HEK293 (cell line): ENCODE data around the gene CLDN6.

ENCODE experiments used
- CTCF ChIA-PET: fragments of 350-600 bp; formaldehyde crosslinking; extraction: SDS; loops from one replicate; lab custom pipeline; 2021; ENCODE audit warnings: antibody characterized with exemption; lab: Yijun Ruan, JAX
- POLR2A ChIA-PET: fragments of 300-600 bp; formaldehyde crosslinking; extraction: SDS; loops from one replicate; lab custom pipeline; 2020; ENCODE audit warnings: antibody characterized with exemption, inconsistent platforms; lab: Yijun Ruan, JAX
- H3K27ac ChIP-seq: fragments of 200-500 bp; sonication (Bioruptor generic); 2 replicates; pipeline ENCODE4 v1.5.1; 2014; ENCODE audit warnings: low read depth, low read length, control low read depth, inconsistent platforms; ENCODE audit errors: extremely low read depth
- H3K36me3 ChIP-seq, 2 experiments: fragments of 200-500 bp in 1 of 2; sonication (Bioruptor generic) in 1 of 2; 1 replicate in 1 of 2; 2 replicates in 1 of 2; pipeline ENCODE4 v1.5.1; 2014 to 2017; ENCODE audit warnings: inconsistent platforms in 2 of 2, low read length in 2 of 2; ENCODE audit not compliant: control insufficient read depth in 2 of 2, insufficient read depth in 1 of 2
- H3K4me1 ChIP-seq: fragments of 200-500 bp; sonication (Bioruptor generic); 2 replicates; pipeline ENCODE4 v1.5.1; 2014; ENCODE audit warnings: mild to moderate bottlenecking, low read length, inconsistent platforms; ENCODE audit not compliant: control insufficient read depth, insufficient read depth
- H3K4me3 ChIP-seq: 2 replicates; pipeline ENCODE4 v1.5.1; 2011; ENCODE audit warnings: low read depth, mild to moderate bottlenecking, control low read depth, low read length, moderate library complexity
- H3K9me3 ChIP-seq: fragments of 200-500 bp; sonication (Bioruptor generic); 2 replicates; pipeline ENCODE4 v1.5.1; 2014; ENCODE audit warnings: low read depth, low read length, inconsistent platforms; ENCODE audit not compliant: control insufficient read depth, insufficient read depth
- EGR2 ChIP-seq: fragments of 450-650 bp; formaldehyde crosslinking; IDR thresholded peaks from 2 replicates; pipeline ENCODE4 v1.5.1; 2016; ENCODE audit warnings: low read depth, missing biosample characterization, missing genetic modification characterization
- HOXA7 ChIP-seq: sonication (generic); formaldehyde crosslinking; IDR thresholded peaks from 2 replicates; pipeline ENCODE4 v1.8.1; 2022; ENCODE audit warnings: missing genetic modification reagents, borderline replicate concordance
- SP3 ChIP-seq: fragments of 450-650 bp; formaldehyde crosslinking; IDR thresholded peaks from 2 replicates; pipeline ENCODE4 v1.5.1; 2016; ENCODE audit warnings: missing biosample characterization, missing genetic modification characterization
- ZBTB17 ChIP-seq: fragments of 450-650 bp; formaldehyde crosslinking; IDR thresholded peaks from 2 replicates; pipeline ENCODE4 v1.5.1; 2016; ENCODE audit warnings: missing biosample characterization, missing genetic modification characterization
- ZNF292 ChIP-seq: fragments of 450-650 bp; formaldehyde crosslinking; IDR thresholded peaks from 2 replicates; pipeline ENCODE4 v1.5.1; 2016; ENCODE audit warnings: low read depth, missing biosample characterization, missing genetic modification characterization, borderline replicate concordance
- ZNF311 ChIP-seq: fragments of 450-650 bp; formaldehyde crosslinking; IDR thresholded peaks from 2 replicates; pipeline ENCODE4 v1.5.1; 2017; ENCODE audit warnings: missing biosample characterization, missing genetic modification characterization, borderline replicate concordance
- ZNF350 ChIP-seq: fragments of 450-650 bp; formaldehyde crosslinking; IDR thresholded peaks from 2 replicates; pipeline ENCODE4 v1.5.0; 2017; ENCODE audit warnings: missing biosample characterization, mild to moderate bottlenecking, missing genetic modification characterization
- ZNF354C ChIP-seq: fragments of 450-650 bp; formaldehyde crosslinking; IDR thresholded peaks from 2 replicates; pipeline ENCODE4 v1.5.1; 2016; ENCODE audit warnings: missing biosample characterization, missing genetic modification characterization, low read depth, borderline replicate concordance
- ZNF394 ChIP-seq: fragments of 450-650 bp; formaldehyde crosslinking; IDR thresholded peaks from 2 replicates; pipeline ENCODE4 v1.5.1; 2016; ENCODE audit warnings: missing biosample characterization, missing genetic modification characterization, mild to moderate bottlenecking, moderate library complexity, borderline replicate concordance
- ZNF521 ChIP-seq: fragments of 450-650 bp; formaldehyde crosslinking; IDR thresholded peaks from 2 replicates; pipeline ENCODE4 v1.5.1; 2017; ENCODE audit warnings: missing biosample characterization, mild to moderate bottlenecking, missing genetic modification characterization
- ZNF664 ChIP-seq: fragments of 450-650 bp; formaldehyde crosslinking; IDR thresholded peaks from 2 replicates; pipeline ENCODE4 v1.5.1; 2016; ENCODE audit warnings: missing biosample characterization, missing genetic modification characterization
- ZNF830 ChIP-seq: fragments of 450-650 bp; IDR thresholded peaks from 2 replicates; pipeline ENCODE4 v1.5.0; 2018; ENCODE audit warnings: missing biosample characterization, missing genetic modification characterization, low read depth, mild to moderate bottlenecking, moderate library complexity
- ZSCAN23 ChIP-seq: fragments of 450-650 bp; formaldehyde crosslinking; IDR thresholded peaks from 2 replicates; pipeline ENCODE4 v1.5.1; 2016; ENCODE audit warnings: missing biosample characterization, missing genetic modification characterization
- ZSCAN30 ChIP-seq: fragments of 450-650 bp; IDR thresholded peaks from 2 replicates; pipeline ENCODE4 v1.5.1; 2018; ENCODE audit warnings: missing biosample characterization, mild to moderate bottlenecking, missing genetic modification characterization, moderate library complexity
- ZXDB ChIP-seq: fragments of 450-650 bp; formaldehyde crosslinking; IDR thresholded peaks from 2 replicates; pipeline ENCODE4 v1.5.1; 2016; ENCODE audit warnings: missing biosample characterization, missing genetic modification characterization
- TF ChIP-seq, protein P1 (sequence below): fragments of 450-650 bp; formaldehyde crosslinking; IDR thresholded peaks from 2 replicates; pipeline ENCODE4 v1.5.1; 2016; ENCODE audit warnings: missing biosample characterization, missing genetic modification characterization, borderline replicate concordance
- TF ChIP-seq, protein P2 (sequence below): fragments of 450-650 bp; formaldehyde crosslinking; IDR thresholded peaks from 2 replicates; pipeline ENCODE4 v1.5.1; 2016; ENCODE audit warnings: missing biosample characterization, missing genetic modification characterization

CLDN6 gene

DNA sequence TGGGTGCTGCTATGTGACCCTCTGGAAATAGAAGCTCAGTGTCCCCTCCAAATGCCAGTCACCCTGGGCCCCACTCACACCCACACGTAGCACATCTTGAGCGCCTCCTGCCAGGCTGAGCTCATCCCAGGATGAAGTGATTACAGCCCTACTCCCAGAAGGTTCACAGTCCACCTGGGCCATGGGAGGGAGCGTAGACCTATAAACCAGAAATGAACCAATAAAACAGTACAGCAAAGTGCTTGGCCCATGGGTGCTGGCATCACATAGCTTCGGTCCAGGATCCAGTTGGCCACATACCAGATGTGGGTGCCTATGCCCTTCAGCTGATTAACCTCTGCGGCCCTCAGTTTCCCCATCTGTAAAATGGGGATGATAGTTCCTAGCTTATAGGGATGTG lies 20.9 kb upstream of the CLDN6 start (continued):
- TF ChIP-seq, protein P1, sequence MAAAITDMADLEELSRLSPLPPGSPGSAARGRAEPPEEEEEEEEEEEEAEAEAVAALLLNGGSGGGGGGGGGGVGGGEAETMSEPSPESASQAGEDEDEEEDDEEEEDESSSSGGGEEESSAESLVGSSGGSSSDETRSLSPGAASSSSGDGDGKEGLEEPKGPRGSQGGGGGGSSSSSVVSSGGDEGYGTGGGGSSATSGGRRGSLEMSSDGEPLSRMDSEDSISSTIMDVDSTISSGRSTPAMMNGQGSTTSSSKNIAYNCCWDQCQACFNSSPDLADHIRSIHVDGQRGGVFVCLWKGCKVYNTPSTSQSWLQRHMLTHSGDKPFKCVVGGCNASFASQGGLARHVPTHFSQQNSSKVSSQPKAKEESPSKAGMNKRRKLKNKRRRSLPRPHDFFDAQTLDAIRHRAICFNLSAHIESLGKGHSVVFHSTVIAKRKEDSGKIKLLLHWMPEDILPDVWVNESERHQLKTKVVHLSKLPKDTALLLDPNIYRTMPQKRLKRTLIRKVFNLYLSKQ (tag by site-specific recombination), result no peak
- TF ChIP-seq, protein P2, sequence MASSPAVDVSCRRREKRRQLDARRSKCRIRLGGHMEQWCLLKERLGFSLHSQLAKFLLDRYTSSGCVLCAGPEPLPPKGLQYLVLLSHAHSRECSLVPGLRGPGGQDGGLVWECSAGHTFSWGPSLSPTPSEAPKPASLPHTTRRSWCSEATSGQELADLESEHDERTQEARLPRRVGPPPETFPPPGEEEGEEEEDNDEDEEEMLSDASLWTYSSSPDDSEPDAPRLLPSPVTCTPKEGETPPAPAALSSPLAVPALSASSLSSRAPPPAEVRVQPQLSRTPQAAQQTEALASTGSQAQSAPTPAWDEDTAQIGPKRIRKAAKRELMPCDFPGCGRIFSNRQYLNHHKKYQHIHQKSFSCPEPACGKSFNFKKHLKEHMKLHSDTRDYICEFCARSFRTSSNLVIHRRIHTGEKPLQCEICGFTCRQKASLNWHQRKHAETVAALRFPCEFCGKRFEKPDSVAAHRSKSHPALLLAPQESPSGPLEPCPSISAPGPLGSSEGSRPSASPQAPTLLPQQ (tag by site-specific recombination), result peak; percentile 51; the same call in 1 of the 2 replicates
- TF ChIP-seq ZNF354C (tag by site-specific recombination) (no peak), ZNF830 (no peak), HOXA7 (CRISPR knock-in tag) (no peak), ZBTB17 (no peak), ZNF292 (tag by site-specific recombination) (no peak), EGR2 (0 out of 2 replicates have a peak, but pooled peaks have one; percentile 13)

DNA sequence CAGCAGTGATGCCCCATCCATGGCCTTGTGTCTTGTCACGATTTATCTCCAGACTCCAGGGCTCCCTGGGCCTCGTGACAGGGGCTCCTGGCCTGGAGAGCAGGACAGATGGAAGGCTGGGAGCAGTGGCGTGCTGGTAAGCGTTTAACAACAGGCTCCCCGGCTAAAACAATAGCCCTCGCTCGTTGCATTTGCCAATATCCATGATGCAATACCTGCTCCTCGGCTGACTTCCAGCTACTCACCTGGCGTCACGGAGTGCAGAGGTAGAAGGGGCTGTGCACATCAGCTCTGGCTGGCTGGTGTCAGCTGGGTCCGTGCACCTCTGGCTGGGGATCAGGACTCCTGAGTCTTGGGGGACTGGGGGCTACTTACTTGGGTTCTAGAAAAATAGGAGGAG lies 20.3 kb upstream of the CLDN6 start:
- Histone ChIP-seq H3K4me1 (no peaks in the 10 kb centered on the region), H3K9me3 (no peaks in the 10 kb centered on the region), H3K4me3 (no peak overlapping the region), H3K27ac (no peak overlapping the region), H3K36me3 (no peaks in the 10 kb centered on the region)
- ChIA-PET CTCF (interaction anchor here (0.6 to 7.2 kb wide), 5 partner anchors 8 to 92 kb away, joined by 3 to 87 read pairs (median 5); no protein-coding TSS in a partner anchor), POLR2A (no interaction called here)
- TF ChIP-seq ZNF394 (tag by site-specific recombination) (peak; percentile 26; the same call in 1 of the 2 replicates), ZXDB (peak; percentile 47; the same call in 1 of the 2 replicates), ZSCAN23 (no peak), SP3 (no peak)

DNA sequence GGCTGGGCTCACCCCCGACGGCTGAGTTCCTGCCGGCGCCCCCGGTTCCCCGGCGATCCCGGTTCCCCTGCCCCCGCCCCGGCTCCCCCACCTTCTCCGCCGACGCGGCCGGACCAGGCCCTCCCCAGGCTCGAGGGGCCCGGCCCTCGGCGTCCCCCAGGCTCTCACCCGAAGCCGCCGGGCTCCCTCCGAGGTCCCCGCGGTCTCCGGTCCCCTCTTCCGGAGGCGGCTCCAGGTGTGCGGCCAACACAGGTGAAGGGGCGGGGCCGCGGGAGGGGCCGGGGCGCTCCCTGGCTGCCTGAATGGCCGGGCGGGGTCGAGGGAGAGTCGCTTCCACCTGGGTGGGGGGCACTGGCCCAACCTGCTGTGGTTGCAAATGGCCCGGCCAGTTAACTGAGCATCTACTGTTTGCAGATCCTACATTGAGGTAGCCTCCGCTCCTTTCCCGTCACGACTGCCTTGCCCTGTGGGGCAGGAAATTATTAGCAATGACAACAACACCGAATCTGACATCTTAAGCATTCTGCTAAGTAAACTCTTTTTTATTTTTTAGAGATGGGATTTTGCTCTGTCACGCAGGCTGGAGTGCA lies 18.8 kb upstream of the CLDN6 start, which contains the start of gene BICDL2:
BICDL2 (minus strand) TSS at position 219 of the 590 bp plus-strand sequence. CDS start 1,448 bp downstream, outside the sequence.
- no peaks in the 10 kb centered on the region for H3K36me3 ChIP-seq
- H3K4me3 ChIP-seq, result no peak within 1 kb of the TSS
- ChIA-PET POLR2A (no interaction called here), CTCF (interaction anchor here (0.9 to 7.2 kb wide), 3 partner anchors 7 to 93 kb away, joined by 3 to 87 read pairs (median 3); no protein-coding TSS in a partner anchor)
- no peaks in the 10 kb centered on the region for H3K4me1 ChIP-seq
- H3K27ac ChIP-seq, result no peak within 1 kb of the TSS
- TF ChIP-seq ZNF664 (tag by site-specific recombination) (peak; percentile 92), ZSCAN30 (tag by site-specific recombination) (no peak), ZNF350 (tag by site-specific recombination) (no peak), ZNF311 (tag by site-specific recombination) (no peak), ZNF521 (tag by site-specific recombination) (no peak)
- no peaks in the 10 kb centered on the region for H3K9me3 ChIP-seq
